Measurements from ENCODE around the gene OR6C76. TPM values are rescaled to one million over a fixed set of nuclear protein-coding genes. Genes with fewer than 3 reads are reported as not detected.

Gene OR6C76
- total RNA-seq (2022; extraction: Qiagen RNA extraction), result not detected in 5 replicates

DNA sequence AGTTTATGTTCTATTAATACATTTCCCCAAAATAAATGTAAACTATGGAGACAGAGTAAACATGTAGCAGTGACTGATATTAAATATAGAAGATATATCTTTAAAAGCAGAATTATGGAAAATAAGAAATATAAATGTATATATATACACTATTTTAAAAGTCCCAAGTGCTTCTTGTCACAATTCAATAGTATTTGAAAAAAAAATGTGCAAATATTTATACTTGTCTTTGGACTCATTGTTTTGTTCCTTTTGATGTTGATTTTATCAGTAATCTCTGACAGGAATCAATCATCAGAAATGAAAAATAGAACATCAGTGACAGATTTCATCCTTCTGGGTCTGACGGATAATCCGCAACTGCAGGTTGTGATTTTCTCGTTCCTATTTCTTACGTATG is at the start of gene OR6C76:
Gene OR6C76 (plus strand): TSS at position 301 of the 400 bp plus-strand sequence. CDS start 0 bp downstream, at position 301.

GRCh38 chr12:55400229-55400628 is 25.8 kb upstream of the OR6C76 start, which contains the start of gene OR6C65:
Gene OR6C65 (plus strand): TSS chr12:55400529. CDS start chr12:55400529, 0 bp downstream.

DNA sequence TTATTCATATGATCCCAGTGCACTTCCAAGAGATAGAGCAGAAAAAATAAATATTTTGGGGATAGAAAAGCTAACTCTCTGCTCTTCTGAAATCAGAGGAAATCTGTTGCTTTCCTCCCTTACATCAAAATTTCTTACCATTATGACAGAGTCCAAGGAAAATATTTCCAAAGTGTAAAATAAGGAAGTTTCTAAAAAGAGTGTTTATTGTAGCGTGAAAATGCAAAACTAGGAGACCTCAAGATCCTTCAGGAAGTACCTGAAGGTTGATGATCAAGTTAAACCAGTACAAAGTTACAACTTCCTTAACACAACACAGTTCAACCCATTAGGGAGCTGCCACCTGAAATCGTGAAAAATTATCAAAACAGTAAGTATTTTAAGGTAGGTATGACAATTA is 17.7 kb downstream of the OR6C76 start, which contains the start of gene OR6C2:
Gene OR6C2 (plus strand): TSS at position 301 of the 400 bp plus-strand sequence. CDS start 8,138 bp downstream, outside the sequence.

GRCh38 chr12:55470088-55470829 is 44.2 kb downstream of the OR6C76 start, which contains the start of gene OR6C70:
Gene OR6C70 (minus strand): TSS chr12:55470138. CDS start chr12:55470138, 0 bp downstream.

Other genes starting within 250 kb of the OR6C76 start
- gene OR10A7, start 205.2 kb upstream of the OR6C76 start, total RNA-seq (2022; extraction: Qiagen RNA extraction), result not detected in 5 replicates
- gene OR6C74, start 181.6 kb upstream of the OR6C76 start, total RNA-seq (2022; extraction: Qiagen RNA extraction), result not detected in 5 replicates
- gene OR6C6, start 129.7 kb upstream of the OR6C76 start, total RNA-seq (2022; extraction: Qiagen RNA extraction), result not detected in 5 replicates
- not detected in 5 replicates for gene OR6C1, start 111.9 kb upstream of the OR6C76 start, total RNA-seq (2022; extraction: Qiagen RNA extraction)
- not detected in 5 replicates for gene OR6C3, start 95.5 kb upstream of the OR6C76 start, total RNA-seq (2022; extraction: Qiagen RNA extraction)
- not detected in 5 replicates for gene OR6C75, start 63.3 kb upstream of the OR6C76 start, total RNA-seq (2022; extraction: Qiagen RNA extraction)
- gene OR6C65, start 25.7 kb upstream of the OR6C76 start, total RNA-seq (2022; extraction: Qiagen RNA extraction), result not detected in 5 replicates
- gene OR6C2, start 17.8 kb downstream of the OR6C76 start, total RNA-seq (2022; extraction: Qiagen RNA extraction), result not detected in 5 replicates
- not detected in 5 replicates for gene OR6C70, start 43.9 kb downstream of the OR6C76 start, total RNA-seq (2022; extraction: Qiagen RNA extraction)
- gene OR6C68, start 66.1 kb downstream of the OR6C76 start, total RNA-seq (2022; extraction: Qiagen RNA extraction), result not detected in 5 replicates
- gene OR6C4, start 123.3 kb downstream of the OR6C76 start, total RNA-seq (2022; extraction: Qiagen RNA extraction), result not detected in 5 replicates
- not detected in 5 replicates for gene OR2AP1, start 146.2 kb downstream of the OR6C76 start, total RNA-seq (2022; extraction: Qiagen RNA extraction)
- not detected in 5 replicates for gene OR10P1, start 210.6 kb downstream of the OR6C76 start, total RNA-seq (2022; extraction: Qiagen RNA extraction)

Measured in A549 treated with CORT108297 at 1 μM for 4 hours (cell line).